Peyer's patch (tissue), 4 donors: ENCODE results near the gene SMIM1. TPM values are rescaled to one million over a fixed set of nuclear protein-coding genes. Genes with fewer than 3 reads are reported as not detected.
"Not testable (repeated sequence)": the region's sequence is repeated elsewhere in the genome, so short reads cannot be mapped to it uniquely, and the experiment has no call there.

Experiments
- DNase-seq, 3 donors: peaks; one replicate each; pipeline ENCODE4 v3.0.0-alpha.2; 2017 to 2019
- H3K27ac ChIP-seq, 4 donors: fragments of 200-600 bp; sonication (generic); one replicate each; pipeline ENCODE4 v1.5.1; 2016 to 2019
- H3K27me3 ChIP-seq, 2 donors: fragments of 200-600 bp; sonication (generic); one replicate each; pipeline ENCODE4 v1.5.1; 2019
- H3K36me3 ChIP-seq, 3 donors: fragments of 200-600 bp; sonication (generic); one replicate each; pipeline ENCODE4 v1.5.1; 2016 to 2019
- H3K4me1 ChIP-seq, 4 donors: fragments of 200-600 bp; sonication (generic); one replicate each; pipeline ENCODE4 v1.5.1; 2016 to 2019
- H3K4me3 ChIP-seq, 4 donors: fragments of 200-600 bp; sonication (generic); 1 replicate in 3 of 4; 2 replicates in 1 of 4; pipeline ENCODE4 v1.5.1; 2016 to 2019; ENCODE audit warnings: mild to moderate bottlenecking in 1 of 4
- H3K9me3 ChIP-seq, 4 donors: fragments of 200-600 bp; sonication (generic); one replicate each; pipeline ENCODE4 v1.5.1; 2016 to 2019; ENCODE audit warnings: mild to moderate bottlenecking in 1 of 4
- POLR2A ChIP-seq, 2 donors: fragments of 450-650 bp; IDR thresholded peaks; one replicate each; pipeline ENCODE4 v1.5.1; 2017; ENCODE audit warnings: antibody characterized with exemption in 2 of 2, mild to moderate bottlenecking in 2 of 2, moderate library complexity in 2 of 2
- total RNA-seq, 4 donors: library from RNA; depleted of rRNA; stranded (reverse); fragments of >200 nt; gene quantifications; one replicate each; pipeline ENCODE4 v1.1.0, GENCODE V29; 2016
- TF ChIP-seq, protein P1 (sequence below), 6 experiments: fragments of 450-650 bp in 4 of 6; fragments of 200-600 bp in 2 of 6; sonication (generic) in 1 of 6; IDR thresholded peaks; one replicate each; pipeline ENCODE4 v1.5.1; 2017 to 2019; ENCODE audit warnings: antibody characterized with exemption in 6 of 6, mild to moderate bottlenecking in 3 of 6, moderate library complexity in 1 of 6

The SMIM1 gene
- total RNA-seq, 4 donors from 2014 or later: not detected

DNA sequence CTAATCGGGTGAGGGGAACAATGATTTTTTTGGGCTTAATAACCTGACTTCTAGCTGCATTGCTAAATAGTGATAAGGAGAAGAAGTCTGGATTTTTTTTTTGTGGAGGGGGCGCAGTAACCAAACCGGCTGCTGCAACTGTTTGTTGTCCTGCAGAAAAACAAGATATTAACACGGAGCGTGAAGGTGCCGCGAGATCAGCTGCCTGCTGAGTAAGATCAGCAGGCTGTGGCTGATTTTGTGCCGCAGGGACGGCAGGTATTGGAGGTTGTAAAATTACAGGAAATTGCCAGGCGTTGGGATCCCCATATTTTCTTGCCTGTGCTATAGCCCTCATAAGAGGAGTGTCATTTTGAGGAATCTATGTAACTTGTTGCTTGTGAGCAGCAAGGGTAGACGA, 32.5 kb downstream of the SMIM1 start:
- H3K36me3 ChIP-seq: no peaks in the 10 kb centered on the region
- DNase-seq: no peak
- TF ChIP-seq, protein P1, sequence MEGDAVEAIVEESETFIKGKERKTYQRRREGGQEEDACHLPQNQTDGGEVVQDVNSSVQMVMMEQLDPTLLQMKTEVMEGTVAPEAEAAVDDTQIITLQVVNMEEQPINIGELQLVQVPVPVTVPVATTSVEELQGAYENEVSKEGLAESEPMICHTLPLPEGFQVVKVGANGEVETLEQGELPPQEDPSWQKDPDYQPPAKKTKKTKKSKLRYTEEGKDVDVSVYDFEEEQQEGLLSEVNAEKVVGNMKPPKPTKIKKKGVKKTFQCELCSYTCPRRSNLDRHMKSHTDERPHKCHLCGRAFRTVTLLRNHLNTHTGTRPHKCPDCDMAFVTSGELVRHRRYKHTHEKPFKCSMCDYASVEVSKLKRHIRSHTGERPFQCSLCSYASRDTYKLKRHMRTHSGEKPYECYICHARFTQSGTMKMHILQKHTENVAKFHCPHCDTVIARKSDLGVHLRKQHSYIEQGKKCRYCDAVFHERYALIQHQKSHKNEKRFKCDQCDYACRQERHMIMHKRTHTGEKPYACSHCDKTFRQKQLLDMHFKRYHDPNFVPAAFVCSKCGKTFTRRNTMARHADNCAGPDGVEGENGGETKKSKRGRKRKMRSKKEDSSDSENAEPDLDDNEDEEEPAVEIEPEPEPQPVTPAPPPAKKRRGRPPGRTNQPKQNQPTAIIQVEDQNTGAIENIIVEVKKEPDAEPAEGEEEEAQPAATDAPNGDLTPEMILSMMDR (IDR thresholded peaks at IDR 0.05): no peak
- no peak for TF ChIP-seq POLR2A (IDR thresholded peaks at IDR 0.05)

DNA sequence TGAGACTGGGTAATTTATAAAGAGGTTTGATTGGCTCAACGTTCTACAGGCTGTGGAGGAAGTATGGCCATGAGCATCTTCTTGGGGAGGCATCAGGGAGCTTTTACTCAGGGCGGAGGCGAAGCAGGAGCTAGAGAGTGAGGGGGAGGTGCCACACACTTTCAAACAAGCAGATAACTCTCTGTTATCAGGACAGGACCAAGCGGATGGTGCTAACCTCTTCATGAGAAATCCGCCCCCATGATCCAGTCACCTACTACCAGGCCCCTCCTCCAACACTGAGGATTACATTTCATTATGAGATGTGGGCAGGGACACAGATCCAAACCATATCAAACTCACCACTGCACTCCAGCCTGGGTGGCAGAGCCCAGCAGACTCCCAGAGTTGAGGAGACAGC, 35.2 kb downstream of the SMIM1 start:
- H3K4me1 ChIP-seq: no peaks in the 10 kb centered on the region
- no peak overlapping the region for H3K27ac ChIP-seq
- H3K4me3 ChIP-seq: no peak overlapping the region
- TF ChIP-seq, protein P1 (IDR thresholded peaks at IDR 0.05): no peak
- TF ChIP-seq POLR2A (IDR thresholded peaks at IDR 0.05): no peak
- H3K9me3 ChIP-seq: no peaks in the 10 kb centered on the region
- H3K36me3 ChIP-seq: no peaks in the 10 kb centered on the region
- no peak for DNase-seq
- no peaks in the 10 kb centered on the region for H3K27me3 ChIP-seq

More for the DNA sequence above, 32.5 kb downstream of the SMIM1 start:
- Histone ChIP-seq H3K27me3 (no peaks in the 10 kb centered on the region), H3K4me1 (no peaks in the 10 kb centered on the region), H3K9me3 (no peaks in the 10 kb centered on the region), H3K4me3 (no peak overlapping the region), H3K27ac (no peak overlapping the region)

DNA sequence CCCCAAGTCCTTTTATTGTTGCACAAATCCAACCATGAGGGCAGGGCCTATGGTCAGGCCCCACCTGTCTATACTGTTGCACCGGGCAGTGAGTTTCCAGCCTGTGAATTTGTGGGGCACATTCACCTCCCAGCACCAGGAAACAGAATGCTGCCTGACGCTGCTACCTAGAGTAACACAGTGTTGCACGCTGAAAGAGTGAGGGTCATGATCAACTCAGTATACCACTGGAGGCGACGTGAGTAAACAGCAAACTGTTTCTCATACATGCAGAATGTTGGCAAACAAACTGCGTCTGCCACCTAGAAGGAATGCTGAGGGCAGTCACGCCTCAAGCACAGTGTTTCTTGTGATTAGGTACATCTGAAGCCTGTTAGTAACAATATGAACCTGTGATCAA, 37.1 kb downstream of the SMIM1 start:
- Histone ChIP-seq H3K9me3 (no peaks in the 10 kb centered on the region), H3K4me3 (no peak overlapping the region), H3K27me3 (no peaks in the 10 kb centered on the region), H3K27ac (no peak overlapping the region), H3K4me1 (no peaks in the 10 kb centered on the region), H3K36me3 (peaks cover 0 to 7% (median 0%) of the 10 kb centered on the region in 3 donors)
- DNase-seq: no peak
- TF ChIP-seq, protein P1 (IDR thresholded peaks at IDR 0.05): no peak
- no peak for TF ChIP-seq POLR2A (IDR thresholded peaks at IDR 0.05)

DNA sequence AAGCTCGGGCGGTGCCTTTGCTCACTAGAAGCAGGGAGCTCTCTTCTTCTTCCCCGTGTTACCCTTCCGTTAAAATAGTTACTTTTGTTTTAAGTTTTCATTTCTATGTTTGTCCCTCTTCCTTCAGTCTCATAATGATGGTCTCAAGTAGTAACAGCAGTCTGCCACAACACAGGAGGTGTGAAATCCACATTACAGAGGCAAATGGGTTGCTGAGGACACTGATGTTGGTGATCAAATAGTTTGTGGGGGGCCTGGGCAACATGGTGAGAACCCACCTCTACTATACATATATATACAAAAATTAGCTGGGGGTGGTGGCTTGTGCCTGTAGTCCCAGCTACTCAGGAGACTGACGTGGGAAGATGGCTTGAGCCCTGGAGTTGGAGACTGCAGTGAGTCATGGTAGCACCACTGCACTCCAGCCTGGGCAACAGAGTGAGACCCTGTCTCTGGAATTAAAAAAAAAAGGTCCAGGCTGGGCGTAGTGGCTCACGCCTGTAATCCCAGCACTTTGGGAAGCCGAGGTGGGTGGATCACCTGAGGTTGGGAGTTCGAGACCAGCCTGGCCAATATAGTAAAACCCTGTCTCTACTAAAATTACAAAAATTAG, 37.7 kb downstream of the SMIM1 start:
- not testable (repeated sequence) for H3K27ac ChIP-seq, DNase-seq, H3K27me3 ChIP-seq, H3K4me3 ChIP-seq, H3K9me3 ChIP-seq, H3K4me1 ChIP-seq
- H3K36me3 ChIP-seq: peaks cover 0 to 13% (median 0%) of the 10 kb centered on the region in 3 donors

DNA sequence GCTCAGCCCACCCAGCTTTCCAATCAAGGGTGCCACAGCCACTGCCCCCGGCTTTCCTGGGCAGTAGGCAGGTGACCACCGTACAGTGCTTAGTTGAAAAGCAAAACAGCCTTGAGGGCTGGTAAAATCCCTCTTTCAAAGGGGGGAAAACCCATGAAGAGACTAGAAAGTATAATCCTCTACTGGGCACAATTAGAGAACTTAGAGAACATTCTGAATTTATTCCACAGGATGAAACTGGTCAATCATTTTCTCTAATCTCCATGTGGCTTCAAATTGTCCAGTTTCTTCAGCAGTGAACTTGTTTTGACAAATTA, 39.0 kb downstream of the SMIM1 start:
- Histone ChIP-seq H3K4me3 (no peak overlapping the region), H3K27me3 (no peaks in the 10 kb centered on the region), H3K27ac (no peak overlapping the region), H3K9me3 (no peaks in the 10 kb centered on the region), H3K4me1 (no peaks in the 10 kb centered on the region), H3K36me3 (peaks cover 0 to 20% (median 0%) of the 10 kb centered on the region in 3 donors)
- no peak for TF ChIP-seq POLR2A (IDR thresholded peaks at IDR 0.05)
- no peak for DNase-seq

DNA sequence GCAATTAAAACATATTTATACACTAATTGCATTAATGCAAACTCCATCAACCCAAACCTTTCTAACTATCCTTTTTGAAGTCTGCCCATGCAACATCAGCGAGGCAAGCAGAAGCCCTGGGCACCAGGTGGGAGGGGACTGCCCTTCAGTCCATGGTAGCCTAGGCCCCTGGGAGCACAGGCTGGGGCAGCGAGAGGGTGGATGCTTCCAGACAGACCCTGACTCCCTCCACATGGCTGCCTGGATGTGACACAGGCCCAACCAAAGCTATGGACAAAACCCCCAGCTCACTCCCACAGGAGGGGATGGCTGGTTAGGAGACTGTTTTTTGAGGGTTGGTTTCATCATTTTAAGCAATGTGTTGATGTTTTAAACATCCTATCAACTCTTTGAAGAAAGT, 41.5 kb downstream of the SMIM1 start:
- Histone ChIP-seq H3K9me3 (no peaks in the 10 kb centered on the region), H3K27ac (no peak overlapping the region), H3K4me3 (no peak overlapping the region), H3K4me1 (no peaks in the 10 kb centered on the region), H3K36me3 (peaks cover 0 to 20% (median 0%) of the 10 kb centered on the region in 3 donors), H3K27me3 (no peaks in the 10 kb centered on the region)
- TF ChIP-seq POLR2A (IDR thresholded peaks at IDR 0.05): no peak
- TF ChIP-seq, protein P1 (IDR thresholded peaks at IDR 0.05): no peak
- DNase-seq: no peak
